ENCODE results near the gene ZFAND3. TPM values are rescaled to one million over a fixed set of nuclear protein-coding genes. Genes with fewer than 3 reads are reported as not detected.

ZFAND3 gene
- total and polyA plus RNA-seq, 2 of the 4 experiments (the other 2 are of a cell fraction): 10.9 to 26.7 TPM

DNA sequence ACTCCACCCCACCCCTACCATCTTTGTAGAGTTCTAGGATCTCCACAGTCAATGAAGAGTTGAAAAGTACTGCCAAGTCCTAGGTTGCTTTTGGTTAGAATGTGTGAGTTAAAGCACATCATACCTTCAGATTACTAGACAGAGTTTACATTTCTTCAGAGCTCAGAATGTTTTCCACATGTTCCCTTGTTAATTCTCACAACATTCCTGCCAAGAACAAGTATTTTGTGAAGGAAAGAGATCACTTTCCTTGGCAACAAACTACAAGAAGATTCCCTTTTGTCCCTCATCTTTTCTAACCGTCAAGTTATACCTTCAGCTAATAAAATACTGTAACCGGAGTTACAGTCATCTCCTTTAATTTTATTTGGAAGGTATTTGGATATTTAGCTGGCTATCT, 266.8 kb downstream of the ZFAND3 start:
- intact Hi-C loops (cut with micrococcal nuclease): no loop called here
- CTCF ChIA-PET: no interaction called here
- WGBS, 2 experiments (ENCODE audit: extremely low coverage in 2 of 2, insufficient read length in 1 of 2): no CpG with 5 or more reads among the region's 2 CpGs
- Histone ChIP-seq H3K27ac (ENCODE audit: insufficient read depth, low read length) (no peak overlapping the region), H4K91ac (ENCODE audit: insufficient read depth, low read depth, low read length) (no peak overlapping the region), H2BK120ac (ENCODE audit: low read depth, low read length) (no peak overlapping the region), H3K4me1 (ENCODE audit: control insufficient read depth, insufficient read depth, low read length) (no peaks in the 10 kb centered on the region), H3K9ac (ENCODE audit: low read depth, low read length) (no peak overlapping the region), H2BK20ac (ENCODE audit: low read depth, low read length) (no peak overlapping the region), H3K4ac (ENCODE audit: low read depth, low read length) (no peak overlapping the region), H2BK15ac (ENCODE audit: low read depth, low read length) (no peak overlapping the region), H3K4me2 (ENCODE audit: low read depth, low read length) (no peak overlapping the region), H2AK9ac (replicated peaks; ENCODE audit: low read depth, low read length, poor library complexity) (no peak overlapping the region), H2BK5ac (ENCODE audit: low read depth, low read length, poor library complexity, severe bottlenecking) (no peak overlapping the region), H3K9me1 (ENCODE audit: insufficient read depth, low read length) (peaks cover 14% of the 10 kb centered on the region), H4K20me1 (ENCODE audit: insufficient read depth, low read length) (peaks cover 15% of the 10 kb centered on the region; the same call in 1 of the 2 replicates), H3K36me3 (ENCODE audit: control insufficient read depth, insufficient read depth, low read length) (peaks cover 5% of the 10 kb centered on the region), H3K23ac (ENCODE audit: low read depth, low read length) (no peak overlapping the region), H3K79me1 (ENCODE audit: low read depth in 1 of 2, low read length in 2 of 2) (peaks cover 42 to 66% of the 10 kb centered on the region in 2 experiments), H4K5ac (ENCODE audit: low read depth, low read length) (no peak overlapping the region), H3K18ac (ENCODE audit: low read depth, low read length) (no peak overlapping the region), H3K9me3 (ENCODE audit: control insufficient read depth, insufficient read depth, low read length) (no peaks in the 10 kb centered on the region), H2AK5ac (ENCODE audit: low read depth, low read length) (no peak overlapping the region), H3K4me3 (ENCODE audit: insufficient read depth, low read depth, low read length) (no peak overlapping the region), H3K56ac (ENCODE audit: extremely low read depth, insufficient read depth, low read length) (no peak overlapping the region), H4K8ac (ENCODE audit: low read depth in 2 of 2, low read length in 2 of 2) (no peak overlapping the region), H3K27me3 (ENCODE audit: control insufficient read depth, insufficient read depth, low read length) (no peaks in the 10 kb centered on the region), H3K14ac (replicated peaks; ENCODE audit: low read depth, low read length) (no peak overlapping the region), H2AFZ (replicated peaks; ENCODE audit: low read length, poor library complexity) (no peak overlapping the region)
- TF ChIP-seq, protein P1, sequence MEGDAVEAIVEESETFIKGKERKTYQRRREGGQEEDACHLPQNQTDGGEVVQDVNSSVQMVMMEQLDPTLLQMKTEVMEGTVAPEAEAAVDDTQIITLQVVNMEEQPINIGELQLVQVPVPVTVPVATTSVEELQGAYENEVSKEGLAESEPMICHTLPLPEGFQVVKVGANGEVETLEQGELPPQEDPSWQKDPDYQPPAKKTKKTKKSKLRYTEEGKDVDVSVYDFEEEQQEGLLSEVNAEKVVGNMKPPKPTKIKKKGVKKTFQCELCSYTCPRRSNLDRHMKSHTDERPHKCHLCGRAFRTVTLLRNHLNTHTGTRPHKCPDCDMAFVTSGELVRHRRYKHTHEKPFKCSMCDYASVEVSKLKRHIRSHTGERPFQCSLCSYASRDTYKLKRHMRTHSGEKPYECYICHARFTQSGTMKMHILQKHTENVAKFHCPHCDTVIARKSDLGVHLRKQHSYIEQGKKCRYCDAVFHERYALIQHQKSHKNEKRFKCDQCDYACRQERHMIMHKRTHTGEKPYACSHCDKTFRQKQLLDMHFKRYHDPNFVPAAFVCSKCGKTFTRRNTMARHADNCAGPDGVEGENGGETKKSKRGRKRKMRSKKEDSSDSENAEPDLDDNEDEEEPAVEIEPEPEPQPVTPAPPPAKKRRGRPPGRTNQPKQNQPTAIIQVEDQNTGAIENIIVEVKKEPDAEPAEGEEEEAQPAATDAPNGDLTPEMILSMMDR (conservative IDR thresholded peaks at IDR 0.05; ENCODE audit: low read depth, low read length): no peak
- TF ChIP-seq, protein P2, sequence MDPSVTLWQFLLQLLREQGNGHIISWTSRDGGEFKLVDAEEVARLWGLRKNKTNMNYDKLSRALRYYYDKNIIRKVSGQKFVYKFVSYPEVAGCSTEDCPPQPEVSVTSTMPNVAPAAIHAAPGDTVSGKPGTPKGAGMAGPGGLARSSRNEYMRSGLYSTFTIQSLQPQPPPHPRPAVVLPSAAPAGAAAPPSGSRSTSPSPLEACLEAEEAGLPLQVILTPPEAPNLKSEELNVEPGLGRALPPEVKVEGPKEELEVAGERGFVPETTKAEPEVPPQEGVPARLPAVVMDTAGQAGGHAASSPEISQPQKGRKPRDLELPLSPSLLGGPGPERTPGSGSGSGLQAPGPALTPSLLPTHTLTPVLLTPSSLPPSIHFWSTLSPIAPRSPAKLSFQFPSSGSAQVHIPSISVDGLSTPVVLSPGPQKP (IDR thresholded peaks at IDR 0.05; ENCODE audit: borderline replicate concordance, low read depth, low read length): no peak
- no peak for TF ChIP-seq CEBPB (IDR thresholded peaks at IDR 0.05; ENCODE audit: low read depth, low read length)
- no peak for TF ChIP-seq RCOR1 (IDR thresholded peaks at IDR 0.05; ENCODE audit: insufficient replicate concordance, low read length)
- no peak for TF ChIP-seq FOS (IDR thresholded peaks at IDR 0.05; ENCODE audit: low read depth, low read length)
- TF ChIP-seq BHLHE40 (IDR thresholded peaks at IDR 0.05; ENCODE audit: low read depth, low read length): no peak
- TF ChIP-seq, protein P3, sequence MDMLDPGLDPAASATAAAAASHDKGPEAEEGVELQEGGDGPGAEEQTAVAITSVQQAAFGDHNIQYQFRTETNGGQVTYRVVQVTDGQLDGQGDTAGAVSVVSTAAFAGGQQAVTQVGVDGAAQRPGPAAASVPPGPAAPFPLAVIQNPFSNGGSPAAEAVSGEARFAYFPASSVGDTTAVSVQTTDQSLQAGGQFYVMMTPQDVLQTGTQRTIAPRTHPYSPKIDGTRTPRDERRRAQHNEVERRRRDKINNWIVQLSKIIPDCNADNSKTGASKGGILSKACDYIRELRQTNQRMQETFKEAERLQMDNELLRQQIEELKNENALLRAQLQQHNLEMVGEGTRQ (IDR thresholded peaks at IDR 0.05; ENCODE audit: low read depth, low read length): no peak
- TF ChIP-seq RAD21 (IDR thresholded peaks at IDR 0.05; ENCODE audit: low read length): no peak
- no peak for TF ChIP-seq SMC3 (IDR thresholded peaks at IDR 0.05; ENCODE audit: low read depth, low read length)
- TF ChIP-seq NFE2L2 (IDR thresholded peaks at IDR 0.05; ENCODE audit: low read depth, low read length): no peak
- POLR2A ChIA-PET (ENCODE audit: unreplicated experiment): interaction anchor here (0.6 kb wide), 2 partner anchors 10 to 140 kb away, joined by 3 to 4 read pairs; no protein-coding TSS in a partner anchor
- in situ Hi-C loops (cut with MboI; ENCODE audit: low sequenced_read_pairs): no loop called here
- dilution Hi-C loops (cut with HindIII; ENCODE audit: low sequenced_read_pairs, unreplicated experiment): no loop called here
- DNase-seq (no peak), ATAC-seq (ENCODE audit: low read depth) (no peak)
- BruUV-seq (replicated peaks): no TSS peak

All from IMR-90 (cell line).